ENCODE results near the gene BMERB1. TPM values are rescaled to one million over a fixed set of nuclear protein-coding genes. Genes with fewer than 3 reads are reported as not detected.

Gene BMERB1
- polyA plus RNA-seq, 1 donor = 11.1 TPM

GRCh38 chr16:15510992-15511391 lies 76.6 kb downstream of the BMERB1 start:
- peaks cover 7% of the 10 kb centered on the region for H3K27me3 ChIP-seq (ENCODE audit: control insufficient read depth, insufficient read depth, low read length)
- no peaks in the 10 kb centered on the region for H3K36me3 ChIP-seq (ENCODE audit: control insufficient read depth, insufficient read depth, low read length)
- no peak overlapping the region for H3K27ac ChIP-seq (ENCODE audit: low read length)
- no peak overlapping the region for H3K4me3 ChIP-seq (ENCODE audit: low read length)
- no peaks in the 10 kb centered on the region for H3K9me3 ChIP-seq (ENCODE audit: control insufficient read depth, low read depth, low read length)
- no peaks in the 10 kb centered on the region for H3K4me1 ChIP-seq (ENCODE audit: control insufficient read depth, insufficient read depth, low read length)
- no peak for DNase-seq
- WGBS (ENCODE audit: insufficient coverage, low lambda C conversion rate) = 67% methylated on average over 4 of the region's 6 CpGs

GRCh38 chr16:15511759-15512487 lies 77.5 kb downstream of the BMERB1 start:
- H3K9me3 ChIP-seq (ENCODE audit: control insufficient read depth, low read depth, low read length) = no peaks in the 10 kb centered on the region

GRCh38 chr16:15513156-15513555 lies 78.8 kb downstream of the BMERB1 start:
- no peaks in the 10 kb centered on the region for H3K36me3 ChIP-seq (ENCODE audit: control insufficient read depth, insufficient read depth, low read length)
- no peak overlapping the region for H3K4me3 ChIP-seq (ENCODE audit: low read length)
- H3K4me1 ChIP-seq (ENCODE audit: control insufficient read depth, insufficient read depth, low read length) = no peaks in the 10 kb centered on the region
- H3K27me3 ChIP-seq (ENCODE audit: control insufficient read depth, insufficient read depth, low read length) = peaks cover 5% of the 10 kb centered on the region
- no peak overlapping the region for H3K27ac ChIP-seq (ENCODE audit: low read length)
- no peak for DNase-seq
- no peaks in the 10 kb centered on the region for H3K9me3 ChIP-seq (ENCODE audit: control insufficient read depth, low read depth, low read length)
- WGBS (ENCODE audit: insufficient coverage, low lambda C conversion rate) = 98% methylated on average over 5 of the region's 11 CpGs

More at GRCh38 chr16:15511759-15512487, 77.5 kb downstream of the BMERB1 start:
- DNase-seq = no peak
- H3K36me3 ChIP-seq (ENCODE audit: control insufficient read depth, insufficient read depth, low read length) = no peaks in the 10 kb centered on the region
- H3K27ac ChIP-seq (ENCODE audit: low read length) = no peak overlapping the region
- H3K27me3 ChIP-seq (ENCODE audit: control insufficient read depth, insufficient read depth, low read length) = peaks cover 7% of the 10 kb centered on the region
- no peaks in the 10 kb centered on the region for H3K4me1 ChIP-seq (ENCODE audit: control insufficient read depth, insufficient read depth, low read length)
- WGBS (ENCODE audit: insufficient coverage, low lambda C conversion rate) = no CpG with 5 or more reads among the region's 11 CpGs
- no peak overlapping the region for H3K4me3 ChIP-seq (ENCODE audit: low read length)

GRCh38 chr16:15515992-15516391 lies 81.6 kb downstream of the BMERB1 start:
- 80% methylated on average over 1 of the region's 4 CpGs for whole genome bisulfite sequencing (ENCODE audit: insufficient coverage, low lambda C conversion rate)

GRCh38 chr16:15516609-15517008 lies 82.2 kb downstream of the BMERB1 start:
- H3K36me3 ChIP-seq (ENCODE audit: control insufficient read depth, insufficient read depth, low read length) = no peaks in the 10 kb centered on the region
- DNase-seq = no peak
- no peaks in the 10 kb centered on the region for H3K9me3 ChIP-seq (ENCODE audit: control insufficient read depth, low read depth, low read length)
- peaks cover 4% of the 10 kb centered on the region for H3K4me1 ChIP-seq (ENCODE audit: control insufficient read depth, insufficient read depth, low read length)
- H3K4me3 ChIP-seq (ENCODE audit: low read length) = no peak overlapping the region
- no peaks in the 10 kb centered on the region for H3K27me3 ChIP-seq (ENCODE audit: control insufficient read depth, insufficient read depth, low read length)
- H3K27ac ChIP-seq (ENCODE audit: low read length) = no peak overlapping the region
- WGBS (ENCODE audit: insufficient coverage, low lambda C conversion rate) = 70% methylated on average over 2 of the region's 5 CpGs

More at GRCh38 chr16:15515992-15516391, 81.6 kb downstream of the BMERB1 start:
- Histone ChIP-seq H3K9me3 (ENCODE audit: control insufficient read depth, low read depth, low read length) (no peaks in the 10 kb centered on the region), H3K27ac (ENCODE audit: low read length) (no peak overlapping the region), H3K27me3 (ENCODE audit: control insufficient read depth, insufficient read depth, low read length) (peaks cover under 1% of the 10 kb centered on the region), H3K36me3 (ENCODE audit: control insufficient read depth, insufficient read depth, low read length) (no peaks in the 10 kb centered on the region), H3K4me1 (ENCODE audit: control insufficient read depth, insufficient read depth, low read length) (no peaks in the 10 kb centered on the region), H3K4me3 (ENCODE audit: low read length) (no peak overlapping the region)
- no peak for DNase-seq

- WGBS (ENCODE audit: insufficient coverage, low lambda C conversion rate) = no CpG with 5 or more reads among the region's 3 CpGs
- peaks cover 4% of the 10 kb centered on the region for H3K4me1 ChIP-seq (ENCODE audit: control insufficient read depth, insufficient read depth, low read length)
- no peak overlapping the region for H3K27ac ChIP-seq (ENCODE audit: low read length)
- H3K4me3 ChIP-seq (ENCODE audit: low read length) = no peak overlapping the region
- H3K36me3 ChIP-seq (ENCODE audit: control insufficient read depth, insufficient read depth, low read length) = no peaks in the 10 kb centered on the region
- no peaks in the 10 kb centered on the region for H3K27me3 ChIP-seq (ENCODE audit: control insufficient read depth, insufficient read depth, low read length)
- H3K9me3 ChIP-seq (ENCODE audit: control insufficient read depth, low read depth, low read length) = no peaks in the 10 kb centered on the region
- no peak for DNase-seq
These were observed 83.5 kb downstream of the BMERB1 start for GRCh38 chr16:15517743-15518377.

- WGBS (ENCODE audit: insufficient coverage, low lambda C conversion rate) = 40% methylated on average over 2 of the region's 12 CpGs
- no peak for DNase-seq
- H3K27me3 ChIP-seq (ENCODE audit: control insufficient read depth, insufficient read depth, low read length) = no peaks in the 10 kb centered on the region
- H3K4me3 ChIP-seq (ENCODE audit: low read length) = no peak overlapping the region
- peaks cover 4% of the 10 kb centered on the region for H3K4me1 ChIP-seq (ENCODE audit: control insufficient read depth, insufficient read depth, low read length)
- H3K9me3 ChIP-seq (ENCODE audit: control insufficient read depth, low read depth, low read length) = no peaks in the 10 kb centered on the region
- no peaks in the 10 kb centered on the region for H3K36me3 ChIP-seq (ENCODE audit: control insufficient read depth, insufficient read depth, low read length)
- no peak overlapping the region for H3K27ac ChIP-seq (ENCODE audit: low read length)
These were observed 84.3 kb downstream of the BMERB1 start for GRCh38 chr16:15518381-15519351.

- no peaks in the 10 kb centered on the region for H3K9me3 ChIP-seq (ENCODE audit: control insufficient read depth, low read depth, low read length)
- H3K4me3 ChIP-seq (ENCODE audit: low read length) = no peak overlapping the region
- no peaks in the 10 kb centered on the region for H3K27me3 ChIP-seq (ENCODE audit: control insufficient read depth, insufficient read depth, low read length)
- no peaks in the 10 kb centered on the region for H3K36me3 ChIP-seq (ENCODE audit: control insufficient read depth, insufficient read depth, low read length)
- H3K27ac ChIP-seq (ENCODE audit: low read length) = no peak overlapping the region
- DNase-seq = no peak
- peaks cover 4% of the 10 kb centered on the region for H3K4me1 ChIP-seq (ENCODE audit: control insufficient read depth, insufficient read depth, low read length)
- no CpG with 5 or more reads among the region's 9 CpGs for WGBS (ENCODE audit: insufficient coverage, low lambda C conversion rate)
These were observed 85.4 kb downstream of the BMERB1 start for GRCh38 chr16:15519790-15520189.

- Histone ChIP-seq H3K27me3 (ENCODE audit: control insufficient read depth, insufficient read depth, low read length) (no peaks in the 10 kb centered on the region), H3K4me1 (ENCODE audit: control insufficient read depth, insufficient read depth, low read length) (peaks cover 4% of the 10 kb centered on the region), H3K9me3 (ENCODE audit: control insufficient read depth, low read depth, low read length) (no peaks in the 10 kb centered on the region), H3K27ac (ENCODE audit: low read length) (no peak overlapping the region), H3K4me3 (ENCODE audit: low read length) (no peak overlapping the region), H3K36me3 (ENCODE audit: control insufficient read depth, insufficient read depth, low read length) (no peaks in the 10 kb centered on the region)
- no peak for DNase-seq
These were observed 87.0 kb downstream of the BMERB1 start for GRCh38 chr16:15521390-15521757.

- WGBS (ENCODE audit: insufficient coverage, low lambda C conversion rate) = 65% methylated on average over 2 of the region's 10 CpGs
- no peak overlapping the region for H3K4me3 ChIP-seq (ENCODE audit: low read length)
- H3K27me3 ChIP-seq (ENCODE audit: control insufficient read depth, insufficient read depth, low read length) = no peaks in the 10 kb centered on the region
- DNase-seq = no peak
- H3K36me3 ChIP-seq (ENCODE audit: control insufficient read depth, insufficient read depth, low read length) = no peaks in the 10 kb centered on the region
- H3K9me3 ChIP-seq (ENCODE audit: control insufficient read depth, low read depth, low read length) = no peaks in the 10 kb centered on the region
- no peak overlapping the region for H3K27ac ChIP-seq (ENCODE audit: low read length)
- peaks cover 4% of the 10 kb centered on the region for H3K4me1 ChIP-seq (ENCODE audit: control insufficient read depth, insufficient read depth, low read length)
These were observed 87.5 kb downstream of the BMERB1 start for GRCh38 chr16:15521758-15522509.
